Aorta (tissue), 5 donors: Measurements from ENCODE around the gene GDPD5. TPM values are rescaled to one million over a fixed set of nuclear protein-coding genes. Genes with fewer than 3 reads are reported as not detected.

Source experiments
- ATAC-seq: fragments of 200-7000 bp; cut with Tn5 transposase; one replicate; pipeline ENCODE4 v1.9.1; 2022; ENCODE audit warnings: moderate library complexity; ENCODE audit not compliant: low FRiP score
- DNase-seq, 2 donors: peaks; one replicate each; pipeline ENCODE4 v3.0.0-alpha.2; 2020
- H3K27ac ChIP-seq, 2 donors: one replicate each; pipeline ENCODE4 v1.5.1; 2013; ENCODE audit warnings: low read length in 2 of 2, mild to moderate bottlenecking in 2 of 2, moderate library complexity in 2 of 2, control low read depth in 1 of 2, inconsistent platforms in 1 of 2, low read depth in 1 of 2
- H3K27me3 ChIP-seq, 2 donors: one replicate each; pipeline ENCODE4 v1.6.1; 2013; ENCODE audit warnings: control low read depth in 1 of 2, low read length in 1 of 2, mild to moderate bottlenecking in 1 of 2, moderate library complexity in 1 of 2; ENCODE audit not compliant: insufficient read depth in 2 of 2, control insufficient read depth in 1 of 2
- H3K36me3 ChIP-seq, 2 donors: one replicate each; pipeline ENCODE4 v1.6.1; 2013; ENCODE audit warnings: control low read depth in 1 of 2, low read length in 1 of 2, mild to moderate bottlenecking in 1 of 2; ENCODE audit not compliant: insufficient read depth in 2 of 2, control insufficient read depth in 1 of 2
- H3K4me1 ChIP-seq, 2 donors: one replicate each; pipeline ENCODE4 v1.6.1; 2013; ENCODE audit warnings: low read length in 2 of 2, control low read depth in 1 of 2, mild to moderate bottlenecking in 1 of 2, moderate library complexity in 1 of 2; ENCODE audit not compliant: insufficient read depth in 2 of 2, control insufficient read depth in 1 of 2
- H3K4me3 ChIP-seq, 2 donors: one replicate each; pipeline ENCODE4 v1.5.1; 2013; ENCODE audit warnings: low read length in 2 of 2, control low read depth in 1 of 2, mild to moderate bottlenecking in 1 of 2
- H3K9me3 ChIP-seq: one replicate; pipeline ENCODE4 v1.6.1; 2013; ENCODE audit warnings: mild to moderate bottlenecking, low read length; ENCODE audit not compliant: control insufficient read depth
- WGBS, 2 donors: extraction: QIAGEN DNeasy Blood & Tissue Kit; methylation state at CpG; one replicate each; pipeline ENCODE4 v1.1.7; 2013; 5-methylcytosine and 5-hydroxymethylcytosine counted together
- intact Hi-C, 2 donors: fragments of 100-400 bp; cut with DNase I; formaldehyde crosslinking; loops; one replicate each; pipeline versions ENCODE4 v1.14.2 to v1.15.0; 2022
- polyA plus RNA-seq, 2 donors: library from polyadenylated mRNA; stranded (reverse); fragments of 200-250 nt; gene quantifications; one replicate each; pipeline ENCODE4 v1.2.3, GENCODE V29; 2013
- total RNA-seq, 2 donors: library from RNA; stranded (reverse); fragmentation: NEBNext Ultra II Directional; extraction: Animal tissue kit (Norgen Biotek cat#: 25700); gene quantifications; one replicate each; pipeline ENCODE4 v1.2.1, GENCODE V29; 2021
- donor health status: healthy with polysubstance abuse.
- donor health status: Bipolar disorder and iron deficiency.
- donor health status: DM: no; HTN: no; CAD: no.
- donor health status: DM: no; HTN: no; CAD: no.
- donor health status: DM: yes; HTN: yes; CAD: no.

GDPD5 gene
- total and polyA plus RNA-seq, 4 donors = 3.5 to 53.0 (median 34.2) TPM

DNA sequence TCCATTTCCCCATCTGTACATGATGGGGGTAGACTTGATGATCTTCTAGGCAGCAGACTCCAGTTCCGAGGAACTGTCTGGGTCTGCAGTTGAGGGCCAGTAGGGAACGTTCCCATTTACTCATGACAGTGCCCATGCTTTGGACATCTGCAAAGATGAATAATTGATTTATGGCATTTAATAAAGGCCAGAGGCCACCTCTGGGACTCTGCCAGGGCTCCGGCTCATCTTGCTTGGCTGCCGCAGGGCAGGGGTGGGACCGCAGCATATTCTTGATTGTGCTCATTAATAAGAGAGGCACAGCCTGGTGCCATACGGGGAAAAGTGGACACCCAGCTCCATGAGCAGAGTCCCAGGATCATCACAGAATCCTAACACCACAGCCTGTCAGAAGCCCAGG, 64.6 kb downstream of the GDPD5 start:
- Histone ChIP-seq H3K4me1 (no peaks in the 10 kb centered on the region), H3K9me3 (no peaks in the 10 kb centered on the region), H3K36me3 (no peaks in the 10 kb centered on the region), H3K4me3 (no peak overlapping the region), H3K27ac (no peak overlapping the region), H3K27me3 (no peaks in the 10 kb centered on the region)
- DNase-seq = peak in 1 of 2 donors; percentile 56
- intact Hi-C loops = no loop called here
- 85 to 93% methylated on average over 6 of the region's 6 CpGs for WGBS, 2 donors
- no peak for ATAC-seq

- intact Hi-C loops = no loop called here
Observed at GRCh38 chr11:75456596-75457183, 69.1 kb downstream of the GDPD5 start.

GRCh38 chr11:75454987-75455386, 70.8 kb downstream of the GDPD5 start:
- Histone ChIP-seq H3K36me3 (no peaks in the 10 kb centered on the region), H3K9me3 (no peaks in the 10 kb centered on the region), H3K27me3 (no peaks in the 10 kb centered on the region), H3K4me1 (no peaks in the 10 kb centered on the region), H3K4me3 (no peak overlapping the region), H3K27ac (no peak overlapping the region)
- DNase-seq (no peak), ATAC-seq (no peak)
- intact Hi-C loops = no loop called here
- WGBS, 2 donors = 93% methylated on average over 5 of the region's 5 CpGs

More at GRCh38 chr11:75456596-75457183, 69.1 kb downstream of the GDPD5 start:
- H3K27ac ChIP-seq = no peak overlapping the region
- no peak for DNase-seq
- H3K9me3 ChIP-seq = no peaks in the 10 kb centered on the region
- no peak overlapping the region for H3K4me3 ChIP-seq
- H3K4me1 ChIP-seq = no peaks in the 10 kb centered on the region
- ATAC-seq = no peak
- H3K36me3 ChIP-seq = no peaks in the 10 kb centered on the region
- WGBS, 2 donors = 90 to 92% methylated on average over 14 of the region's 14 CpGs
- H3K27me3 ChIP-seq = no peaks in the 10 kb centered on the region

DNA sequence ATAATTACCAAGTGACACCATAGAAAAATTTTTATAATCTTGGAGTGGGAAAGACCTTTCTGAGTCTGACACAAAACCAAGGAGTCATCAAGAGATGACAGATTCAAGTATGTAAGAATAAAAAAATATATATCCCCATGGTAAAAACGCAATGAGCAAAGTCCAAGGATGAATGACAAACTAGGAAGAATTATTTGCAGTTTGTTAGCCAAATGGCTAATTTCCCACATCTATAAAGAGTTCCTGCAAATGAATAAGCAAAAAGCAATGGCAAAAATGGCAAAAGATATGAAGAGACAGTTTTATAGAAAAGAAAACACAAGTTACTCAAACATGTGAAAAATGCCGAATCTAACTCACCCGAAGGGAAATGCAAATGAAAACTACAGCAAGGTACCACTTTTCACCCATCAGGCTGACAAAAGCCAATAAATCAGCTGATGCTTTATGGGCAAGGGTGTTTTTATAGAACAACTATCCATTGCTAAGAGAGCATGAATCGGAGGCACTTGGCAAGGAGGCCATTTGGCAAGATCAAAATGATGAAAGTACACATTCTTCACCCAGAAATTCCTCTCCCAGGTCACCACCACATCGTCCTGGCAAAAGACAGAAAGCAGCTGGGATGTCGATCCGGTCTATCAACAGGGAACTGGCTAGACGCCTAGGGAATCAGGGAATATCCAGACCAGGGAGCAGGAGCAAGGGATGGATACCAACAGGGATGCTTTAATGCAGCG, 71.7 kb downstream of the GDPD5 start:
- H3K27me3 ChIP-seq = no peaks in the 10 kb centered on the region
- DNase-seq (no peak), ATAC-seq (no peak)
- no peaks in the 10 kb centered on the region for H3K36me3 ChIP-seq
- intact Hi-C loops = no loop called here
- H3K4me3 ChIP-seq = no peak overlapping the region
- H3K27ac ChIP-seq = no peak overlapping the region
- WGBS, 2 donors = 23 to 28% methylated on average over 9 of the region's 9 CpGs
- H3K4me1 ChIP-seq = no peaks in the 10 kb centered on the region
- H3K9me3 ChIP-seq = no peaks in the 10 kb centered on the region

- no peak for ATAC-seq
- Histone ChIP-seq H3K9me3 (no peaks in the 10 kb centered on the region), H3K27ac (no peak overlapping the region), H3K4me1 (no peaks in the 10 kb centered on the region), H3K27me3 (no peaks in the 10 kb centered on the region), H3K36me3 (no peaks in the 10 kb centered on the region), H3K4me3 (no peak overlapping the region)
- 56 to 64% methylated on average over 41 to 46 of the region's 46 CpGs for WGBS, 2 donors
- intact Hi-C loops = no loop called here
- DNase-seq = no peak
Observed at GRCh38 chr11:75450826-75451821, 74.6 kb downstream of the GDPD5 start.

GRCh38 chr11:75450236-75450635, 75.5 kb downstream of the GDPD5 start:
- H3K36me3 ChIP-seq = no peaks in the 10 kb centered on the region
- ATAC-seq (no peak), DNase-seq (no peak)
- H3K27me3 ChIP-seq = no peaks in the 10 kb centered on the region
- 88 to 89% methylated on average over 7 of the region's 7 CpGs for WGBS, 2 donors
- H3K9me3 ChIP-seq = no peaks in the 10 kb centered on the region
- no peaks in the 10 kb centered on the region for H3K4me1 ChIP-seq
- H3K4me3 ChIP-seq = no peak overlapping the region
- intact Hi-C loops = no loop called here
- no peak overlapping the region for H3K27ac ChIP-seq

DNA sequence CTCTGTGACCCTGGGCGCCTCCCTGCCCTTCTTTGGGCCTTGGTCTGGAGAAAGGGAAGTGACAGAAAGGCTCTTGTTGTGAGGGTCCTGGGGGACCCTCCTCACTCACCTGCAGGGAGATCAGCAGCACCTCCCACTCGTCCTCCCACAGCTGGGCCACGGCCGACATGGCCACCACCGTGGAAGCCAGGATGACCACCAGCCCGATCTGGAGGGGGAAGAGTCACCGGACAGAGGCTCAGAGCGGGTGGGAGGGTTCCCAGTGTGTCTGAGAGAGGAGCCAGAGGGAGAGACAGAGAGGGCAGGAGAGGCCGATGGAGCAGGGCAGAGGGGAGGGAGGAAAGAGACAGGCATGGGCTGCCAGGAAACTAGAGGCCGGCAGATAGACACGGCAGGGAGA, 76.0 kb downstream of the GDPD5 start:
- DNase-seq (no peak), ATAC-seq (no peak)
- Histone ChIP-seq H3K9me3 (no peaks in the 10 kb centered on the region), H3K27me3 (no peaks in the 10 kb centered on the region), H3K36me3 (no peaks in the 10 kb centered on the region), H3K27ac (no peak overlapping the region), H3K4me1 (no peaks in the 10 kb centered on the region), H3K4me3 (no peak overlapping the region)
- whole genome bisulfite sequencing, 2 donors = 92 to 94% methylated on average over 11 of the region's 11 CpGs
- intact Hi-C loops = loop anchor here in 1 of 2 donors (10.0 kb wide), 1 partner anchor 55 kb away; the partner anchor contains the start of gene RPS3

GRCh38 chr11:75449271-75449670, 76.5 kb downstream of the GDPD5 start:
- intact Hi-C loops = loop anchor here in 1 of 2 donors (10.0 kb wide), 1 partner anchor 54 kb away; the partner anchor contains the start of gene RPS3
- ATAC-seq = no peak
- H3K4me1 ChIP-seq = no peaks in the 10 kb centered on the region
- DNase-seq = no peak
- no peaks in the 10 kb centered on the region for H3K36me3 ChIP-seq
- no peak overlapping the region for H3K4me3 ChIP-seq
- WGBS, 2 donors = 92 to 94% methylated on average over 10 of the region's 10 CpGs
- no peak overlapping the region for H3K27ac ChIP-seq
- H3K27me3 ChIP-seq = no peaks in the 10 kb centered on the region
- no peaks in the 10 kb centered on the region for H3K9me3 ChIP-seq
